ENCODE results near the gene GAB2.

DNA sequence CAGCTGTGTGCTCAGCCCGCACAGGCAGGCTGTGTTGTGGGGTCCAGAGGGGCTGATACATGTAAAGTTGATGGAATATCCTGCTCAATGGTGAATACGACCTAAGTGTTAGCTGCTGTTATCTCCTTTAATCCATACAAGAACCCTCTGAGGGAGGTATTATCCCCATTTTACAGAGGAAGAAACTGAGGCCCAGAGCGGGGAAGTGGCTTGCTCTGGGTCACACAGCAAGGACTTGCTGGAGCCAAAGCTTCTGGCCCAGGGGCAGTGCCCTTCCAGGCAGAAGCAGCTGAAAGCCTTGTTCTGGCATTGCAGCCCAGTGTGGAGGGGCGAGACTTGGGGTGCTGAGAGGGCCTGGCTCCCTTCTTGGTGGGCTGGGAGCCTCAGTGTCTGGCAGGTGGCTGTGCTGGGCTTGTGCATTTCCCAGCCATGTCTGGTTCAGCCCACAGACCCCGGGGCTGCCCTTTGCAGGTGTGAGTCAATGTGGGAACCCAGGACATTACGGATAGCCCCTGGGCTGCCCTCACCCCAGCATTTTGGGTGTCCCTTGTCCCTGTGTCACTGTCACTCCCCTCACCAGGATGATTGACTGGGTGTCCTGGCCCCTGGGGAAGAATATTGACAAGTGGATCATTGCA is 218.5 kb downstream of the GAB2 start:
- TF ChIP-seq POLR2AphosphoS5 (IDR thresholded peaks at IDR 0.05) (no peak), EP300 (IDR thresholded peaks at IDR 0.05) (no peak)
